ENCODE measurements around the gene ARHGAP9. TPM values are rescaled to one million over a fixed set of nuclear protein-coding genes. Genes with fewer than 3 reads are reported as not detected.
A peak's percentile ranks its signal among the peaks of the same experiment; 100 is the strongest.
"Not testable (repeated sequence)": the region's sequence is repeated elsewhere in the genome, so short reads cannot be mapped to it uniquely, and the experiment has no call there.

The ARHGAP9 gene
- total and polyA plus RNA-seq, 8 donors: 0.39 to 11.7 (median 4.9) TPM

DNA sequence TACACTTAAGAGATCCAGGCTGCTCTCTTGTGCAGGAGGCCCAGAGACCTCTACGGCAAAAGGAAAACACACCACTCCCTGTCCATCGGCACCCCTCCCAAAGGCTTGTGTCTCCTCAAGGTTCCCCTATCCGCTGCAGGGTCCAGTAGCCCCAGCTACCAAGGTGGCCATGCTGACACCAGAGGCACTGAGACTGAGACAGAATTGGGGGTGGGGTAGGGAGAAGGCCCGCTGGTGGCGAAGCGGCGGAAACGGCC is 40.1 kb upstream of the ARHGAP9 start:
- WGBS, 2 donors: 0% methylated on average over 8 of the region's 8 CpGs
- TF ChIP-seq, protein P1, sequence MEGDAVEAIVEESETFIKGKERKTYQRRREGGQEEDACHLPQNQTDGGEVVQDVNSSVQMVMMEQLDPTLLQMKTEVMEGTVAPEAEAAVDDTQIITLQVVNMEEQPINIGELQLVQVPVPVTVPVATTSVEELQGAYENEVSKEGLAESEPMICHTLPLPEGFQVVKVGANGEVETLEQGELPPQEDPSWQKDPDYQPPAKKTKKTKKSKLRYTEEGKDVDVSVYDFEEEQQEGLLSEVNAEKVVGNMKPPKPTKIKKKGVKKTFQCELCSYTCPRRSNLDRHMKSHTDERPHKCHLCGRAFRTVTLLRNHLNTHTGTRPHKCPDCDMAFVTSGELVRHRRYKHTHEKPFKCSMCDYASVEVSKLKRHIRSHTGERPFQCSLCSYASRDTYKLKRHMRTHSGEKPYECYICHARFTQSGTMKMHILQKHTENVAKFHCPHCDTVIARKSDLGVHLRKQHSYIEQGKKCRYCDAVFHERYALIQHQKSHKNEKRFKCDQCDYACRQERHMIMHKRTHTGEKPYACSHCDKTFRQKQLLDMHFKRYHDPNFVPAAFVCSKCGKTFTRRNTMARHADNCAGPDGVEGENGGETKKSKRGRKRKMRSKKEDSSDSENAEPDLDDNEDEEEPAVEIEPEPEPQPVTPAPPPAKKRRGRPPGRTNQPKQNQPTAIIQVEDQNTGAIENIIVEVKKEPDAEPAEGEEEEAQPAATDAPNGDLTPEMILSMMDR (IDR thresholded peaks at IDR 0.05): no peak
- no peak for FAIRE-seq
- Histone ChIP-seq H3K27ac (peak overlapping the region; percentile 83 to 98 (median 94)), H3K27me3 (no peaks in the 10 kb centered on the region), H3K4me1 (peaks cover 41 to 53% (median 44%) of the 10 kb centered on the region in 3 donors), H3K9me3 (no peaks in the 10 kb centered on the region), H3K36me3 (peaks cover 0 to 18% (median 15%) of the 10 kb centered on the region in 3 donors), H3K4me3 (peak overlapping the region; percentile 54 to 93 (median 68))
- peak in 3 of 6 donors; percentile 60 to 71 (median 62) for DNase-seq
- ATAC-seq: peak in 1 of 4 donors; percentile 21
- intact Hi-C loops (cut with DNase I): no loop called here

DNA sequence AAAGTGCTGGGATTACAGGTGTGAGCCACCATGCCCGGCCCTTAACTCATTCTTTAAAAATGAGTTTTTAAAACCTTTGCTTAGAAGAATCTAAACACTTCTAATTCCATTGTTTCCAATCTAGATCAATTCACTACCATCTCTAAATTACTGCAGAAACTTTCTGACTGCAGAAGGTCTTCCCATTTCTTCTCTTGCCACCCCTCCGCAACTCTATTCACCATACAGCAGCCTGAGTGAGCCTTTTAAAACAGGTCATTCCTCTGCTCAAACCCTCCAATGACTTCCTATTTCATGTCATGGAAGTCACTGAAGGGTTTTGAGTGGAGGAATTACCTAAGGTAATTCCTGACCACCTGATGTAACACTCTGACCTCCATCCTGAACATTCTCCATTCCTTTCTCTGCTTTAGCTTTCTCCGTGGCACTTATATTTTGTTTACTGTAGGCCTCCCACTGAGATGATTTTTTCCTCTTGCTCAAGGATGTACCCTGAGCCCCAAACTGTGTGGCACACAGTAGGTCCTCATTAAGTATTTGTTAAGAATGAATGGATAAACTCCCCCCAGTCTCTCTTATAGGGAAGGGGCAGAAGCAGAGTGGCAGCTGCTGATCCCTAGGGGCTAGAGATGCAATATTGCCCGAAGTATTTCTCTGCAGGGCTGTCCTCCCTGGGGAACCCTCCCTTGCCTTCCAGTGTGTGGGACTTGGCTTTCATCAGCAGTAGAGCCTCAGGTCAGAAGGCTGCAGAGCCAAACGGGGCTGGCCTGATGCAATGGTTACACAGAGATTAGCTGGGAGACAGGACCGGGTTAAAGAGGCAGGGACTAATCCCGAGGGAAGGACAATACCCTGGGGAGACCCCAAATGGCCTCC is 39.5 kb upstream of the ARHGAP9 start:
- peak in 3 of 4 donors; percentile 5 to 9 (median 7) for ATAC-seq
- intact Hi-C loops (cut with DNase I): no loop called here

DNA sequence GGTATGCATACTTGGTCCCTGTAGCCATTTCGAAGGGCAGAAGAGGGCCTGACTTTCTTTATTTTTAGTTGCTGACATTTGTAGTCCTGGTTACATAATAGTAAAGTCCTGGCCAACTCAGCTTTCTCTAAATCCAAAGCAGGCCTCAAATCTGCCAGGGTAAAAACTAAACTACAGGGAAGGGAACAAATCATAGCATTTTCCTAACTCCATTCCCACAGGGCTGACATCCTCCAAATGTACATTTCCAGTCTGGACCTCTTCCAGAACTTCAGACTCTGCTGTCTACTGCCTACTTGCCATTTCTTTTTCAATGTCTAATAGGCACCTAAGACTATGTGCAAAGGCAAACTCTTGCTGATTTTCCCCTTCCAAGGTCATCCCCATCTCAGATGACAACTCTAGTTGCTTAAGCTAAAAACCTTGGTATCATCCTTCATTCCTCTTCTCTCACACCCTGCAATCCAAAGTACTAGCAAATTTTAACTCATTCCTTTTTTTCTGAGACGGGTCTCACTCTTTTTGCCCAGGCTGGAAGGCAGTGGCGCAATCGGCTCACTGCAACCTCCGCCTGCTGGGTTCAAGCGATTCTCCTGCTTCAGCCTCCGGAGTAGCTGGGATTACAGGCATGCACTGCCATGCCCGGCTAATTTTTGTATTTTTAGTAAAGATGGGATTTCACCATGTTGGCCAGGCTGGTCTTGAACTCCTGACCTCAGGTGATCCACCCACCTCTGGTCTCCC is 38.7 kb upstream of the ARHGAP9 start:
- intact Hi-C loops (cut with DNase I): no loop called here
- Histone ChIP-seq H3K36me3 (peaks cover 0 to 22% (median 15%) of the 10 kb centered on the region in 3 donors), H3K4me1 (peaks cover 27 to 44% (median 35%) of the 10 kb centered on the region in 3 donors), H3K27ac (peak overlapping the region in 3 of 4 donors; percentile 3 to 98 (median 93)), H3K27me3 (no peaks in the 10 kb centered on the region), H3K4me3 (peak overlapping the region in 2 of 4 donors; percentile 54 to 58), H3K9me3 (no peaks in the 10 kb centered on the region)
- 36% methylated on average over 8 of the region's 8 CpGs for WGBS, 2 donors
- ATAC-seq: no peak
- FAIRE-seq: no peak
- TF ChIP-seq, protein P1 (IDR thresholded peaks at IDR 0.05): no peak
- no peak for DNase-seq

More for the DNA sequence above, 39.5 kb upstream of the ARHGAP9 start:
- Histone ChIP-seq H3K9me3 (no peaks in the 10 kb centered on the region), H3K36me3 (peaks cover 0 to 22% (median 15%) of the 10 kb centered on the region in 3 donors), H3K4me3 (peak overlapping the region; percentile 54 to 93 (median 68)), H3K27ac (peak overlapping the region; percentile 83 to 98 (median 94)), H3K4me1 (peaks cover 35 to 50% (median 42%) of the 10 kb centered on the region in 3 donors), H3K27me3 (no peaks in the 10 kb centered on the region)
- no peak for FAIRE-seq
- TF ChIP-seq, protein P1 (IDR thresholded peaks at IDR 0.05): no peak
- WGBS, 2 donors: 12% methylated on average over 7 of the region's 7 CpGs
- DNase-seq: peak in 4 of 6 donors; percentile 45 to 67 (median 54)

DNA sequence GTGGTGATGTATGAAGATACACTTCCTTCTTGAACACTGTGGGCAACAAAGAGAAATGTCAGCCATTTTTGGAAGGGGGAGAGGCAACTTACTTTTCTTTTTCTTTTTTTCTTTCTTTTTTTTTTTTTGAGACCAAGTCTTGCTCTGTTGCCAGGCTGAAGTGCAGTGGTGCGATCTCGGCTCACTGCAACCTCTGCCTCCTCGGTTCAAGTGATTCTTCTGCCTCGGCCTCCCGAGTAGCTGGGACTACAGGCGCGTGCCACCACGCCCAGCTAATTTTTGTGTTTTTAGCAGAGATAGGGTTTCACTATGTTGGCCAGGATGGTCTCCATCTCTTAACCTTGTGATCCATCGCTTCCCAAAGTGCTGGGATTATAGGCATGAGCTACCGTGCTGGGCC is 38.1 kb upstream of the ARHGAP9 start:
- 71% methylated on average over 10 of the region's 10 CpGs for WGBS, 2 donors
- FAIRE-seq; ATAC-seq; DNase-seq; intact Hi-C loops (cut with DNase I); H3K27me3 ChIP-seq; H3K9me3 ChIP-seq: not testable (repeated sequence)
- H3K4me3 ChIP-seq: peak overlapping the region in 2 of 4 donors; percentile 54 to 58
- peak overlapping the region in 3 of 4 donors; percentile 3 to 93 (median 40) for H3K27ac ChIP-seq
- peaks cover 0 to 27% (median 17%) of the 10 kb centered on the region in 3 donors for H3K36me3 ChIP-seq
- H3K4me1 ChIP-seq: peaks cover 27 to 44% (median 35%) of the 10 kb centered on the region in 3 donors

DNA sequence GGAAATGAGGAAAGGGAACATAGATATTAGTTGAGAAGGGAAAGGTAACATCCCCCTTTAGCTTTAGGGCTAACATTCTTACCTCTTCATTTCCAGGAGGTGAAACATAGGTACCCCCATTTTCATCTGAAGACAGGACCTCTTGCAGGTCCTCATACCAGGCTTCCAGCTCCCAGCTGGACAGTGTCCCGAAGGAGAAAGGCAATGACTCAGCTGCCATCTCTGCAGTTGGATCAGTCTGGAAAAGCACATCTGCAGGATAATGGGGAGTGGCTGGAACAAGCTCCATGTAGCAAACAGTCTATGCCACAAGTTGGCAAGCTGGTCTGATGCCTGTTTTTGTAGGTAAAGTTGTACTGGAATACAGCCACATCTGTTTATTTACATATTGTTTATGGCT is 37.5 kb upstream of the ARHGAP9 start:
- Histone ChIP-seq H3K27ac (peak overlapping the region in 1 of 4 donors; percentile 93), H3K9me3 (no peaks in the 10 kb centered on the region), H3K27me3 (no peaks in the 10 kb centered on the region), H3K4me1 (peaks cover 27 to 44% (median 35%) of the 10 kb centered on the region in 3 donors), H3K36me3 (peaks cover 0 to 32% (median 20%) of the 10 kb centered on the region in 3 donors), H3K4me3 (no peak overlapping the region)
- 28 to 59% methylated on average over 1 of the region's 1 CpG for WGBS, 2 donors
- FAIRE-seq (no peak), ATAC-seq (no peak), DNase-seq (no peak)
- TF ChIP-seq, protein P1 (IDR thresholded peaks at IDR 0.05): no peak
- intact Hi-C loops (cut with DNase I): no loop called here
